HepG2 (cell line): Measurements from ENCODE around the gene ASF1B. TPM values are rescaled to one million over a fixed set of nuclear protein-coding genes. Genes with fewer than 3 reads are reported as not detected.

ENCODE experiments used
- ATAC-seq: fragments of 200-7000 bp; cut with Tn5 transposase; 3 replicates; pipeline ENCODE4 v1.9.1; 2020; ENCODE audit warnings: mild to moderate bottlenecking, moderate library complexity
- BruUV-seq: library from RNA; stranded (reverse); fragments of 400-500 nt; replicated peaks from 2 replicates; lab custom pipeline; 2021; lab: Mats Ljungman, UMichigan
- CTCF ChIA-PET: fragments of 300-600 bp; formaldehyde crosslinking; extraction: SDS; loops from one replicate; lab custom pipeline; 2021; ENCODE audit warnings: low total read pairs, inconsistent platforms, low intra/inter-chr PET ratio; lab: Yijun Ruan, JAX
- POLR2A ChIA-PET: fragments of 350-600 bp; sonication (Branson Sonifier 250); formaldehyde crosslinking; loops from one replicate; lab custom pipeline; 2020; ENCODE audit warnings: antibody characterized with exemption, inconsistent platforms; lab: Yijun Ruan, JAX
- DNase-seq: peaks from one replicate; pipeline ENCODE4 v3.0.0-alpha.2; 2015; ENCODE audit warnings: low spot score
- FAIRE-seq: peaks from 3 replicates; lab custom pipeline; 2011; peaks lifted over from hg19 to GRCh38; lab: Jason Lieb, UNC
- H2AFZ ChIP-seq: one replicate; pipeline ENCODE4 v1.6.1; 2011; ENCODE audit warnings: low read length, inconsistent platforms
- H3K27ac ChIP-seq: fragments of 300-600 bp; 3 replicates; pipeline ENCODE4 v1.8.0; 2011; ENCODE audit warnings: mixed run types, mild to moderate bottlenecking, mixed read lengths, low read length, inconsistent platforms; ENCODE audit not compliant: insufficient read depth; ENCODE audit errors: extremely low read length
- H3K27me3 ChIP-seq, 2 experiments: fragments of 200-600 bp in 1 of 2; 2 replicates in 1 of 2; 3 replicates in 1 of 2; pipeline versions ENCODE4 v1.6.0 to v1.8.0; 2011; ENCODE audit warnings: low read length in 2 of 2, mild to moderate bottlenecking in 2 of 2, moderate library complexity in 2 of 2, inconsistent platforms in 1 of 2; ENCODE audit not compliant: insufficient read depth in 2 of 2, control insufficient read depth in 1 of 2
- H3K36me3 ChIP-seq, 2 experiments: fragments of 200-600 bp in 1 of 2; replicated peaks in 1 of 2; 2 replicates in 1 of 2; 3 replicates in 1 of 2; pipeline versions ENCODE4 v1.5.1 to v1.8.0; 2011; ENCODE audit warnings: low read length in 2 of 2, inconsistent platforms in 1 of 2; ENCODE audit not compliant: insufficient read depth in 2 of 2, control insufficient read depth in 1 of 2
- H3K4me1 ChIP-seq: 2 replicates; pipeline ENCODE4 v1.5.1; 2012; ENCODE audit warnings: low read length, inconsistent platforms; ENCODE audit not compliant: insufficient read depth
- H3K4me2 ChIP-seq: 2 replicates; pipeline ENCODE4 v1.6.0; 2011; ENCODE audit warnings: low read depth, low read length, inconsistent platforms
- H3K4me3 ChIP-seq, 3 experiments: fragments of 200-600 bp in 1 of 3; sonication (generic), shearing (Covaris generic) in 1 of 3; replicated peaks in 1 of 3; 2 replicates each; pipeline ENCODE4 v1.5.1; 2011 to 2016; ENCODE audit warnings: low read length in 3 of 3, inconsistent platforms in 2 of 3, low read depth in 2 of 3, mild to moderate bottlenecking in 2 of 3, control low read depth in 1 of 3, mixed read lengths in 1 of 3; ENCODE audit not compliant: insufficient read depth in 1 of 3
- H3K79me2 ChIP-seq: one replicate; pipeline ENCODE4 v1.6.1; 2011; ENCODE audit warnings: low read length, inconsistent platforms; ENCODE audit not compliant: insufficient read depth
- H3K9ac ChIP-seq: 2 replicates; pipeline ENCODE4 v1.6.0; 2011; ENCODE audit warnings: mild to moderate bottlenecking, low read depth, low read length, inconsistent platforms; ENCODE audit not compliant: insufficient read depth
- H3K9me3 ChIP-seq: 2 replicates; pipeline ENCODE4 v1.5.1; 2012; ENCODE audit warnings: mild to moderate bottlenecking, low read length
- H4K20me1 ChIP-seq: 2 replicates; pipeline ENCODE4 v1.6.0; 2011; ENCODE audit warnings: inconsistent platforms, mild to moderate bottlenecking, low read length, moderate library complexity; ENCODE audit not compliant: insufficient read depth
- GFI1 ChIP-seq: sonication (generic); formaldehyde crosslinking; IDR thresholded peaks from 2 replicates; pipeline ENCODE4 v1.5.0; 2020; ENCODE audit warnings: missing genetic modification reagents, mild to moderate bottlenecking, borderline replicate concordance
- HNRNPUL1 ChIP-seq: fragments of 200-400 bp; formaldehyde crosslinking; IDR thresholded peaks from 2 replicates; pipeline ENCODE4 v1.6.1; 2017; ENCODE audit warnings: low read depth, mild to moderate bottlenecking, low read length, moderate library complexity
- MYNN ChIP-seq: sonication (generic); formaldehyde crosslinking; IDR thresholded peaks from 2 replicates; pipeline ENCODE4 v1.4.0; 2020; ENCODE audit warnings: mild to moderate bottlenecking, low read depth, missing genetic modification reagents
- RELA ChIP-seq: sonication (generic); formaldehyde crosslinking; IDR thresholded peaks from 2 replicates; pipeline ENCODE4 v1.4.0; 2020; ENCODE audit warnings: missing genetic modification reagents
- SAP130 ChIP-seq: IDR thresholded peaks from 2 replicates; pipeline ENCODE4 v1.6.1; 2016; ENCODE audit warnings: low read depth
- SCMH1 ChIP-seq: sonication (generic); formaldehyde crosslinking; IDR thresholded peaks from 2 replicates; pipeline ENCODE4 v1.9.0; 2021; ENCODE audit warnings: missing genetic modification reagents, mild to moderate bottlenecking, borderline replicate concordance
- SIN3B ChIP-seq: fragments of 150-350 bp; IDR thresholded peaks from 2 replicates; pipeline ENCODE4 v1.6.1; 2014; ENCODE audit warnings: low read length
- SP140L ChIP-seq: sonication (generic); formaldehyde crosslinking; IDR thresholded peaks from 2 replicates; pipeline ENCODE4 v1.4.0; 2020; ENCODE audit warnings: missing genetic modification reagents, borderline replicate concordance
- ZBTB38 ChIP-seq: sonication (generic); formaldehyde crosslinking; IDR thresholded peaks from 2 replicates; pipeline ENCODE4 v1.5.1; 2020; ENCODE audit warnings: mild to moderate bottlenecking, missing genetic modification reagents
- ZNF160 ChIP-seq: sonication (generic); formaldehyde crosslinking; IDR thresholded peaks from 2 replicates; pipeline ENCODE4 v1.8.0; 2022; ENCODE audit warnings: mild to moderate bottlenecking, inconsistent platforms, missing genetic modification reagents
- ZNF562 ChIP-seq: sonication (generic); formaldehyde crosslinking; IDR thresholded peaks from 2 replicates; pipeline ENCODE4 v1.8.0; 2022; ENCODE audit warnings: missing genetic modification reagents, borderline replicate concordance
- WGBS: methylation state at CpG from one replicate; pipeline ENCODE4 v1.1.6; 2017; ENCODE audit warnings: low lambda C conversion rate; 5-methylcytosine and 5-hydroxymethylcytosine counted together
- in situ Hi-C: cut with HindIII; loops from 2 replicates; pipeline ENCODE4 v1.10.0; 2017; ENCODE audit warnings: low pct_unique_long_range_greater_than_20kb; ENCODE audit not compliant: extremely low pct_ligation_motif_present
- intact Hi-C: fragments of 100-400 bp; cut with micrococcal nuclease; formaldehyde crosslinking; loops from one replicate; pipeline ENCODE4 v1.10.0; 2022; ENCODE audit not compliant: unreplicated experiment
- polyA plus RNA-seq, 8 experiments: library from polyadenylated mRNA; depleted of rRNA in 3 of 8; stranded (reverse) in 7 of 8; unstranded in 1 of 8; fragments of >200 nt; fragmentation: Illumina TruSeq in 4 of 8; extraction: Trizol in 4 of 8; gene quantifications; 2 replicates each; pipeline versions ENCODE4 v1.2.1 to v1.2.3, GENCODE V29; 2011 to 2016; ENCODE audit warnings: low read depth in 4 of 8, missing spikeins in 1 of 8, mixed read lengths in 1 of 8; ENCODE audit not compliant: insufficient read depth in 1 of 8
- total RNA-seq, 5 experiments: library from RNA; depleted of rRNA; stranded (reverse); fragments of >200 nt; fragmentation: Illumina TruSeq; extraction: Trizol; gene quantifications; 2 replicates each; pipeline ENCODE4 v1.2.3, GENCODE V29; 2016; ENCODE audit warnings: low read depth in 1 of 5
- TF ChIP-seq, protein P1 (sequence below): fragments of 450-650 bp; IDR thresholded peaks from 2 replicates; pipeline ENCODE4 v1.6.1; 2017

ASF1B gene
- total and polyA plus RNA-seq, 2 of the 13 experiments (the other 11 are each of a cell fraction or from before 2014, with no cell fraction given) = 18.2 to 24.8 TPM

DNA sequence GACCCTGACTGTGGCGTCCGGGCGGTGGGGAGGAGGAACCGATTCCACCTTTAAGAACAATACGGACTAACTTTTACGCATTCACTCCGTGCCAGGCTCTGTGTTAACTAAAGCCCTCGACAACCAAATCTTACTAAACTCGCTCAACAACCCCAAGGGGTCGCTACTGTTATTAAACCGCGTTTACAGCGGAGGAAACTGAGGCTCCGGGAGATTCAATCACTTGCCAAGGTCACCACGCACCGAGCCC is 47.1 kb downstream of the ASF1B start:
- ATAC-seq (no peak), DNase-seq (no peak), FAIRE-seq (no peak)
- Histone ChIP-seq H3K27ac (no peak overlapping the region), H3K27me3 (no peaks in the 10 kb centered on the region), H3K36me3 (peaks cover 4 to 8% of the 10 kb centered on the region in 2 experiments; a peak in 2 of 5 replicates), H3K4me1 (peaks cover 37% of the 10 kb centered on the region), H3K9me3 (peaks cover 6% of the 10 kb centered on the region; the same call in 1 of the 2 replicates), H3K4me2 (peak overlapping the region; percentile 67), H2AFZ (no peak overlapping the region), H4K20me1 (no peaks in the 10 kb centered on the region), H3K79me2 (peaks cover 4% of the 10 kb centered on the region), H3K4me3 (peak overlapping the region; percentile 58 to 83 (median 76); a peak in 5 of 6 replicates), H3K9ac (peak overlapping the region; percentile 59)
- TF ChIP-seq SAP130 (0 out of 2 replicates have a peak, but pooled peaks have one; percentile 8), ZNF562 (CRISPR knock-in tag) (no peak), RELA (CRISPR knock-in tag) (no peak), SP140L (no peak), ZNF160 (CRISPR knock-in tag) (no peak)
- BruUV-seq = no TSS peak
- ChIA-PET CTCF (interaction anchor here (0.7 to 1.7 kb wide), 5 partner anchors 14 to 209 kb away, joined by 3 to 5 read pairs (median 4); no protein-coding TSS in a partner anchor), POLR2A (no interaction called here)
- intact Hi-C loops (no loop called here), in situ Hi-C loops (no loop called here)
- WGBS = 51% methylated on average over 10 of the region's 16 CpGs

DNA sequence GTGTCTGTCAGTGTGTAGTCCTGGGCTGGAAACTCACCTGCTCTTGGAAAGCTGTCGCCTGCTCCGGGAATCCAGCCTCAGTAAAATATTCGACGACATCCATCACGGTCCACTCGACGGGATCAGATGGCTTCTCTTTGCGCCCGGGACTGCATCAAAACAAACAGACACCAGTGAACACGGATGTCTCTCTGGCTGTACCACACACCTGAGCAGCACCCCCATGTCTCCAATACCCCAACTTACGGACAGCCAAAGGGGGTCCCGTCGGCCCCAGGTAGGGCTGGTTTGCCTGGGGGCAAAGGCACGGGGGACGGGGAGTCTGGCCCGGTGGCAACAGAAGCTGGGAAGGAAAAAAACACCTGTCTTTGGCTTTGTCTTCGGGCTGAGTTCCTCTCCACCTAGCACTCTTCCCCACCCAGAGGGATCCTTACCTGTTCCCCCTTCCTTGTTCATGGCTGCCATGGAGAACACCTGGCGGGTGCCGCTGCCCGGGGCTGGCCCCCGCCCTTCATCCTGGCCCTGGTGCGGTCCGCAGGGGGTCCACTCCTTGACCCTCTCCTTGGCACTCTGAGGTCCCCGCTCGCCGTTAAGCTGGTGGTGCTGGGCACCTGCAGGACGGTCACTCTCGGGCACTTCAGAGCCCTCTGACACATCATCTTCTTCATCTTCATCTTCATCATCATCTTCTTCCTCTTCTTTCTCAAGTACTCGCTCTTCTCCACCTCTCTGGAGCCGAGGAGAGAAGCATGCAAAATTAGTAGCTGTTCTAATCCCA is 47.6 kb downstream of the ASF1B start:
- WGBS = 94% methylated on average over 30 of the region's 30 CpGs
- H3K4me2 ChIP-seq = peak overlapping the region; percentile 67
- H3K4me3 ChIP-seq = peak overlapping the region; percentile 58 to 83 (median 76); a peak in 5 of 6 replicates
- peak overlapping the region; percentile 59; the same call in 1 of the 2 replicates for H3K9ac ChIP-seq
- ChIA-PET POLR2A (no interaction called here), CTCF (interaction anchor here (0.7 to 1.7 kb wide), 4 partner anchors 14 to 209 kb away, joined by 4 to 5 read pairs (median 4); no protein-coding TSS in a partner anchor)
- no peaks in the 10 kb centered on the region for H3K27me3 ChIP-seq
- TF ChIP-seq SIN3B = no peak
- peak; percentile 50; the same call in 1 of the 2 replicates for TF ChIP-seq ZBTB38 (CRISPR knock-in tag)
- no peak for TF ChIP-seq HNRNPUL1
- no peak for TF ChIP-seq GFI1 (CRISPR knock-in tag)
- TF ChIP-seq MYNN (CRISPR knock-in tag) = no peak
- no peak for TF ChIP-seq SCMH1 (CRISPR knock-in tag)
- TF ChIP-seq, protein P1, sequence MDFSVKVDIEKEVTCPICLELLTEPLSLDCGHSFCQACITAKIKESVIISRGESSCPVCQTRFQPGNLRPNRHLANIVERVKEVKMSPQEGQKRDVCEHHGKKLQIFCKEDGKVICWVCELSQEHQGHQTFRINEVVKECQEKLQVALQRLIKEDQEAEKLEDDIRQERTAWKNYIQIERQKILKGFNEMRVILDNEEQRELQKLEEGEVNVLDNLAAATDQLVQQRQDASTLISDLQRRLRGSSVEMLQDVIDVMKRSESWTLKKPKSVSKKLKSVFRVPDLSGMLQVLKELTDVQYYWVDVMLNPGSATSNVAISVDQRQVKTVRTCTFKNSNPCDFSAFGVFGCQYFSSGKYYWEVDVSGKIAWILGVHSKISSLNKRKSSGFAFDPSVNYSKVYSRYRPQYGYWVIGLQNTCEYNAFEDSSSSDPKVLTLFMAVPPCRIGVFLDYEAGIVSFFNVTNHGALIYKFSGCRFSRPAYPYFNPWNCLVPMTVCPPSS = no peak
- H3K4me1 ChIP-seq = peaks cover 42% of the 10 kb centered on the region
- in situ Hi-C loops = no loop called here
- TSS peak; percentile 57 for BruUV-seq
- peaks cover 6% of the 10 kb centered on the region; the same call in 1 of the 2 replicates for H3K9me3 ChIP-seq
- DNase-seq (no peak), FAIRE-seq (no peak), ATAC-seq (no peak)
- H4K20me1 ChIP-seq = no peaks in the 10 kb centered on the region
- intact Hi-C loops = no loop called here
- H3K27ac ChIP-seq = no peak overlapping the region
- peaks cover 4% of the 10 kb centered on the region for H3K79me2 ChIP-seq
- peaks cover 4 to 8% of the 10 kb centered on the region in 2 experiments; a peak in 2 of 5 replicates for H3K36me3 ChIP-seq
- H2AFZ ChIP-seq = no peak overlapping the region
